Stimulated activated CD4-positive, alpha-beta T cell treated with anti-CD3 and anti-CD28 coated beads, Interleukin-12 subunit alpha, Interleukin-12 subunit beta, amount 100 ng/mL, for 48 hours (primary cell): ENCODE data around the gene CNOT10.

Source experiments
- DNase-seq, 3 donors: peaks; one replicate each; pipeline ENCODE4 v3.0.0-alpha.2; 2020; ENCODE audit warnings: low read depth in 2 of 3, low spot score in 1 of 3

The CNOT10 gene

GRCh38 chr3:32816439-32817256 is 131.7 kb downstream of the CNOT10 start:
- no peak for DNase-seq

GRCh38 chr3:32817257-32817557 is 132.2 kb downstream of the CNOT10 start:
- no peak for DNase-seq

DNA sequence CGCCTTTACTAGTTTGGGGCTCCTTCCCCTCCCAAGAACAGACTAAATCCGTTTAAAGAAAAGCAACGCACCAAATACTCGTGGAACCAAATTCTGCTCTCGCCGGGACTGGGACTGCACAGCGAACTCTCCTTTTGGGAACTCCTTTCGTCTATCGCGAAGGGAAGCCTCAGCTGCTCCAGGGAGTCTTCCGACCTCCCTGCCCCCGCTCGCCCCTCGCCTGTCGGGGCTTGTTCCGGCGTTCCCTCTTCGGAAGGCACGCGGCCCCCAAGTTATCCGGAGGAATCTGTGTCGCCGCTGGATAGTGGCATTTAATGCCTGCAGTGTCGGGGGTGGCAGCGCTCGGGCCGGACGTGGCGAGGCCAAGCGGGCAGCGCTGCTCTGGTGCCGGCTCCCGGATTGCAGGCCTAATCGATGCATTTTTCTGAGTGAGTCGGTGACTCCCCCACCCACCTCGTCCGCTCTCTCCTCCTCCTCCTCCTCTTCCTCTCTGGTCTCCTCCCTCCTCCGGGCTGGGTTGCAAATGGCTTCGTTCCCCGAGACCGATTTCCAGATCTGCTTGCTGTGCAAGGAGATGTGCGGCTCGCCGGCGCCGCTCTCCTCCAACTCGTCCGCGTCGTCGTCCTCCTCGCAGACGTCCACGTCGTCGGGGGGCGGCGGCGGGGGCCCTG is 132.7 kb downstream of the CNOT10 start, which contains the start of gene TRIM71:
TSS of gene TRIM71 (plus strand) at position 440 of the 671 bp plus-strand sequence. CDS start at position 524, 84 bp downstream.
- no peak for DNase-seq

- no peak for DNase-seq
These were observed 133.4 kb downstream of the CNOT10 start for GRCh38 chr3:32818229-32818969.

GRCh38 chr3:32818970-32819511 is 134.1 kb downstream of the CNOT10 start:
- no peak for DNase-seq

DNA sequence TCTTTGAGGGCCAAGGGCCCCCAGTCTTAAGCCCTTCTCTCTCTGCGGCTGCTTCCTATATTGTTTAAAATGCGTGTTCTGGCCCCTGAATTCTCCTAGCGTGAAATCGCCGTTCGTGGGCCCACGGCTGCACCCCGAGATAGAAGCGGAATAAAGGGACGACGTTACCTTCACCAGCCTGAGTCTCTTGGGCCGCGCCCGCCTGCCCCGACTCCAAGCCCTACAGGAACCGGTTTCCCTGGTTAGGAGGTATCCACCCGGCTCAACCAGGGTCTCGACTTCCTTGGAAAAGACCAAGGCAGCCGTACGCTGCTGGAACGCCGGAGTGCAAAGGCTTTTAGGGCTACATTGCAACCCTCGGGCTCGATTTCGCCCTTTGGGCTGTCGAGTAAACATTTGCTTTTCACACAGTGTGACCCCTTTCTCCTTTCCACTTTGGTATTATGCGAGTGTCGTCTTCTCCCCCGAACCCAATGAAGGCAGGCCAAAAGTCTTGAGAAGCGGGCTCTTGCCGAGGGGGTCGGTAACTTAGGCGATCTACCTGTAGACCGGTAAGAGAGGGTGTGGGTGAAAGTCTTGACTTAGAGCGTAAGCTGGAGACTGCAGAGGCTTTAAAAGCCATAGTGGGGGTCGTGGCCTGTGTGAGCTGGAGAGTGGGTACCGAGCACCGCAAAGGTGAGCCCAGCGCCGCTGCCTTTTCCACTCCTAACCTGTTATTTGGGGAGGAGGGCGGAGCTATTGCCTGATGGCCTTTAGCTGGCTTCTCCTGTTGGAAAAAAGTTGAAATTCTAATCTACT is 134.8 kb downstream of the CNOT10 start:
- no peak for DNase-seq

DNA sequence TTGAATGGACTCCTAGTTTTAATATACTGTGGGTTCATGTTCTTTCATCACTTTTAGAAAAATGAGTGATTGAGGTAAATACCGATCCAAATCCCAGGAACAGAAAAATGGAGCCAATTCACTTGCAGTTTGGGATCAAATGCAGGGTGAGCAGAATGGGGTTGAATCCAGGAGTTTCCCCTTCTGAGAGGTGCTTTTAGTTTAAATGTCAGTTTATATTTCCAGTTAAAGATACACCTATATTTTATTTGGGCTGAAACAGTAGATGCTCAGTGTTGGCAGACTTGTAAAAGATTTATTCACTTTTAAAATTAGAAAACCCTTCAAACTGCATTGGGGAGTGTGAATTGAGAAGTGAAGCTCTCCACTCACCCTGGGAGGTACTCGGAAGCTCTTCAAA is 135.4 kb downstream of the CNOT10 start:
- no peak for DNase-seq

DNA sequence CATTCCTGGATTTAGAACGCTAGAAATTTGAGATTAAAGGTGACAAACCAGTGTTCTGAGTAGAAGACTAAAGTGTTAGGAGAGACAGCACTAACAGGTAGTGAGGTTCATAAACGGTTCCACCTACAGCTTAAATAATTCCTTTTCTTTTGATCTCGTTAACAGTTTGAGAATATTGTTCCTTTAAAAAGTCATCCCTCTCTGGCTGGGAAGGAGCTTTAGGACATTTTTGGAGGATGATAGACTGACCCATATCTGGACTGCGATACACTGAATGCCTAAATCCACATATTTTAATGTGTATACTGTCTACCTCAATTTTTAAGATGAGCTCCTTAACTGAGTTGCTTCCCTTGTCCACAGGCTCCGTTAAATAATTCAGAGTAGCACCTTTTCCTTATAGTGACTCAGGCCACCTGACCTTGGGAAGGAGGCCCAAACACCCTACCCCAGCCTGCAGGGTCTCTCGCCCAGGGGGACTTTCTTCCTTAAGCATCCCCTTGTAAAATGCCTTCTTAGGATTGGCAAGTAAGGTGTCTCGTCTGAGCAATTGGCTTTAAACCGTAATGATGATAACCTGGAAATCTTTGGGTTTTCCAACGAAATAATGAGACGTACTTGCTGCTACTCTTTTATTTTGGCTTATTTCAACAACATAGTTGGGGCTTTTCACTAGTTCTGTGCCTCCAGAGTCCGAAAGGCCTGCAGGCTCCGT is 136.1 kb downstream of the CNOT10 start:
- DNase-seq, result no peak

DNA sequence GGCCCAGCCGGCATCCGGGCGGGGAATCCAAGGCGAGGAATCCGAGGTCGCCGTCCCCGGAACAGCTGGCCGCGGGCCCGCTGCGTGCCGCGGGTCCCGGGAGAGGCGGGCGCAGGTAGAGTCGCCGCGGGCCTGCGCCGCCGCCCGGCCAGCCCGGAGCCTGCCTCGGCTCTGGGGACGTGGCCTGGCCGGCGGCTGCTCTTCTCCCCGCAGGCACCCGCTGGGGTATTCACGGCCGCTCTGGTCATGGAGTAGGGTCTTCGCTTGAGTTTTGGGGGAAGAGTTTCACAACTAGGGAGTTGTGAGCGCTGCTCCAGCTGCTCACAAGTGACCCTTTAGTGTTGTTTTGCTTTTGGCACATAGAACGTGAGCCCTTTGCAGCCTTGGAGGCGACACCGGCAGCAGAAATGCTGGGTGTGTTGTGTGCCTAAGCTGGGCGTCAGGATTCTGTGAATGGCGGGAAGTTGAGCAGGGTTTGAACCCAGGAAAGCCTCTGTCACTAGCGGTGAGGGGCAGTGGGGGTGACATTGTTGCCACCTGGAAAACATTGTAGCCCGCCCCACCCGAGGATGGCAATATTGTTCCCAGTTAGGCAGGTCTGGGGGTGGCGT is 136.8 kb downstream of the CNOT10 start:
- DNase-seq, result no peak

DNA sequence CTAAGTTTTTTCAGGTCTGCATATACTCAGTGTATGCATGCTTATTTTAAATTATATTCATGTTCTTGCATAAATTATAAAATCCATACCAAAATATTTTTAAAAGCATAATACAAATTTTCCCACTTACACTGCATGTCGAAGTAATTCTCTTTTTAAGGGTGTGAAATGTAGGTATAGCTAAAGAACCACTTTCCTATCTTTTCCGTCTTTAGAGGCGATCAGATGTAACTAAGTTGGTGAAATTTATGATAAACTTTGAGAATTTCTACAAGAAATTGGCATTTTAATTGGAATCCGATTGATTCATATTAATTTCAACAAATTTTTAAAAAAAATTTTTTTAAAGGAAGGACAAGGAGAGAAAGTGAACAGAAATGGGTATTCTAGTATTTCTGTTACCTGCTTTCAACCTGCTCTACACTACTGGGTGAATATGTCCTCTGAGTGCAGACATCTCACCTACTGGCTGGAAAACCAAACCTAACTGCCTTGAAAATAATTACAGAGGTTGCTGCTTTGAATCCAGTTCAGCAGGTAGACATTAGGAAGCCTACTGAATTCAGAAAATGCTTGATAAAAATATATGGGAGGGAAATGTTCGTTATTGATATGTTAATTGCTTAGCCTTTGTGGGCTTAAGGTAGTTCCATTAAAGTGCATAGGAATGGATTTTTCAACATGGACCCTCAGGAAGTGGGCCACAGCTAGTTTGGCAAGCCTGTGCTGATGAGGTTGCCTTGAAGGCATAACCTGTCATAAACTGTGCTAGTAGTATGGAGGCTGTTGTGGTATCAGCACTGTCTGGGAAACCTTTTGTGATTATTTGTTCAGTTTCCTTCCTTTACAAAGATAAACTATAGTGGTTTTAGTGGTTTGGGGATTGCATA is 137.9 kb downstream of the CNOT10 start:
- no peak for DNase-seq
